K562 (cell line): ENCODE data around the gene CNTNAP3. TPM values are rescaled to one million over a fixed set of nuclear protein-coding genes. Genes with fewer than 3 reads are reported as not detected.
"Not testable (repeated sequence)": the region's sequence is repeated elsewhere in the genome, so short reads cannot be mapped to it uniquely, and the experiment has no call there.

Source experiments
- ATAC-seq: fragments of 200-7000 bp; cut with Tn5 transposase; 3 replicates; pipeline ENCODE4 v1.9.1; 2020; ENCODE audit warnings: moderate library complexity
- BruUV-seq: library from RNA; stranded (reverse); fragments of 400-500 nt; replicated peaks from 2 replicates; lab custom pipeline; 2021; lab: Mats Ljungman, UMichigan
- CTCF ChIA-PET: fragments of 300-600 bp; formaldehyde crosslinking; extraction: SDS; loops from one replicate; lab custom pipeline; 2021; ENCODE audit warnings: low intra/inter-chr PET ratio; lab: Yijun Ruan, JAX
- POLR2A ChIA-PET: fragments of 300-600, 350-650 bp; sonication (Branson Sonifier 250); formaldehyde crosslinking; extraction: SDS; loops from one replicate; lab custom pipeline; 2021; ENCODE audit warnings: antibody characterized with exemption, inconsistent platforms; lab: Yijun Ruan, JAX
- DNase-seq, 4 experiments: peaks; one replicate each; pipeline versions ENCODE4 v3.0.0 to v3.0.0-alpha.2; 2011 to 2018; ENCODE audit warnings: low spot score in 3 of 4, mixed read lengths in 3 of 4; ENCODE audit errors: extremely low read depth in 1 of 4
- FAIRE-seq: peaks from 2 replicates; lab custom pipeline; 2011; peaks lifted over from hg19 to GRCh38; lab: Jason Lieb, UNC
- H2AFZ ChIP-seq: 2 replicates; pipeline ENCODE4 v1.6.0; 2011; ENCODE audit warnings: low read depth, low read length, control low read depth, inconsistent platforms
- H3K27ac ChIP-seq: fragments of 200-600 bp; 3 replicates; pipeline ENCODE4 v1.8.0; 2011; ENCODE audit warnings: low read depth, mild to moderate bottlenecking, control low read depth, inconsistent platforms, low read length, moderate library complexity, mixed read lengths; ENCODE audit errors: extremely low read depth
- H3K27me3 ChIP-seq, 2 experiments: fragments of 300-600 bp in 1 of 2; 2 replicates in 1 of 2; 3 replicates in 1 of 2; pipeline versions ENCODE4 v1.6.0 to v1.8.0; 2011; ENCODE audit warnings: inconsistent platforms in 2 of 2, low read length in 2 of 2, mild to moderate bottlenecking in 1 of 2, mixed read lengths in 1 of 2, moderate library complexity in 1 of 2; ENCODE audit not compliant: control insufficient read depth in 2 of 2, insufficient read depth in 2 of 2
- H3K36me3 ChIP-seq: fragments of 300-600 bp; 3 replicates; pipeline ENCODE4 v1.8.0; 2011; ENCODE audit warnings: mild to moderate bottlenecking, low read length, inconsistent platforms; ENCODE audit not compliant: control insufficient read depth, insufficient read depth
- H3K4me1 ChIP-seq, 2 experiments: fragments of 200-600 bp in 1 of 2; replicated peaks in 1 of 2; 2 replicates in 1 of 2; 3 replicates in 1 of 2; pipeline versions ENCODE4 v1.5.1 to v1.8.0; 2011; ENCODE audit warnings: inconsistent platforms in 2 of 2, low read length in 2 of 2, mild to moderate bottlenecking in 1 of 2, mixed read lengths in 1 of 2, moderate library complexity in 1 of 2; ENCODE audit not compliant: control insufficient read depth in 2 of 2, insufficient read depth in 2 of 2
- H3K4me2 ChIP-seq: 2 replicates; pipeline ENCODE4 v1.6.1; 2011; ENCODE audit warnings: low read length, control low read depth, inconsistent platforms, mixed read lengths; ENCODE audit not compliant: insufficient read depth
- H3K4me3 ChIP-seq: fragments of 200-600 bp; sonication (generic), shearing (Covaris generic); 2 replicates; pipeline ENCODE4 v1.5.1; 2016; ENCODE audit warnings: control low read depth, inconsistent platforms
- H3K79me2 ChIP-seq: fragments of 200-600 bp; 3 replicates; pipeline ENCODE4 v1.8.0; 2011; ENCODE audit warnings: low read length, inconsistent platforms; ENCODE audit not compliant: control insufficient read depth, insufficient read depth
- H3K9ac ChIP-seq, 2 experiments: 2 replicates each; pipeline versions ENCODE4 v1.6.0 to v1.6.1; 2011; ENCODE audit warnings: low read depth in 2 of 2, low read length in 2 of 2, control low read depth in 1 of 2, inconsistent platforms in 1 of 2, mild to moderate bottlenecking in 1 of 2, mixed read lengths in 1 of 2; ENCODE audit not compliant: insufficient read depth in 1 of 2
- H3K9me1 ChIP-seq: one replicate; pipeline ENCODE4 v1.6.0; 2011; ENCODE audit warnings: inconsistent platforms, mild to moderate bottlenecking, low read length, moderate library complexity; ENCODE audit not compliant: control insufficient read depth, insufficient read depth
- H3K9me3 ChIP-seq: replicated peaks from 2 replicates; pipeline ENCODE4 v1.5.1; 2011; ENCODE audit warnings: low read depth, low read length, inconsistent platforms; ENCODE audit not compliant: control insufficient read depth, insufficient read depth
- H4K20me1 ChIP-seq: replicated peaks from 2 replicates; pipeline ENCODE4 v1.6.1; 2011; ENCODE audit warnings: low read length, inconsistent platforms, mixed read lengths; ENCODE audit not compliant: control insufficient read depth, insufficient read depth
- CBFA2T3 ChIP-seq: fragments of 450-650 bp; IDR thresholded peaks from 2 replicates; pipeline ENCODE4 v1.6.1; 2017
- TAL1 ChIP-seq: fragments of 450-650 bp; IDR thresholded peaks from 2 replicates; pipeline ENCODE4 v1.6.1; 2016; ENCODE audit warnings: mild to moderate bottlenecking
- TCF3 ChIP-seq: sonication (generic); formaldehyde crosslinking; IDR thresholded peaks from 2 replicates; pipeline ENCODE4 v1.4.0; 2020; ENCODE audit warnings: mild to moderate bottlenecking, missing genetic modification reagents
- TEAD4 ChIP-seq, 2 experiments: sonication (generic) in 1 of 2; formaldehyde crosslinking in 1 of 2; IDR thresholded peaks; 2 replicates each; pipeline versions ENCODE4 v1.6.1 to v1.8.0; 2012 to 2022; ENCODE audit warnings: borderline replicate concordance in 1 of 2, inconsistent platforms in 1 of 2, low read length in 1 of 2, mild to moderate bottlenecking in 1 of 2, missing genetic modification reagents in 1 of 2
- WGBS: fragments of 100-300 bp; shearing (Covaris generic); methylation state at CpG from one replicate; pipeline ENCODE4 v1.1.6; 2016; ENCODE audit warnings: low coverage, mixed read lengths; ENCODE audit not compliant: insufficient coverage; ENCODE audit errors: missing lambda C conversion rate; 5-methylcytosine and 5-hydroxymethylcytosine counted together
- in situ Hi-C: fragments of 300-500 bp; cut with MboI; formaldehyde crosslinking; loops from 4 replicates; pipeline ENCODE4 v1.15.0; 2018; ENCODE audit warnings: inconsistent platforms, mixed read lengths
- intact Hi-C: fragments of 100-400 bp; cut with micrococcal nuclease; formaldehyde crosslinking; loops from 2 replicates; pipeline ENCODE4 v1.14.2; 2022
- polyA plus RNA-seq, 8 experiments: library from polyadenylated mRNA; depleted of rRNA in 4 of 8; stranded (reverse) in 5 of 8; unstranded in 3 of 8; fragments of >200 nt; fragmentation: Nextera tagmentation in 2 of 8; fragmentation: Illumina TruSeq in 1 of 8; extraction: Ambion mirVana in 2 of 8; extraction: Trizol in 1 of 8; gene quantifications; 2 replicates each; pipeline versions ENCODE4 v1.2.1 to v1.2.3, GENCODE V29; 2011 to 2014; ENCODE audit warnings: inconsistent platforms in 1 of 8, missing spikeins in 1 of 8
- total RNA-seq, 7 experiments: library from RNA; depleted of rRNA in 6 of 7; stranded (reverse); fragments of >200 nt in 6 of 7; fragmentation: Illumina TruSeq in 2 of 7; extraction: Trizol in 2 of 7; gene quantifications; 2 replicates each; pipeline versions ENCODE4 v1.2.1 to v1.2.3, GENCODE V29; 2011 to 2021; ENCODE audit warnings: low replicate concordance in 1 of 7
- TF ChIP-seq, protein P1 (sequence below): sonication (generic); formaldehyde crosslinking; IDR thresholded peaks from 2 replicates; pipeline ENCODE4 v1.5.0; 2020; ENCODE audit warnings: missing genetic modification reagents
- TF ChIP-seq, protein P2 (sequence below): sonication (generic); formaldehyde crosslinking; IDR thresholded peaks from 2 replicates; pipeline ENCODE4 v1.9.0; 2022; ENCODE audit warnings: mild to moderate bottlenecking, missing genetic modification reagents
- TF ChIP-seq, protein P3 (sequence below): IDR thresholded peaks from 2 replicates; pipeline ENCODE4 v1.6.1; 2014; ENCODE audit warnings: antibody characterized with exemption

The CNTNAP3 gene
- total and polyA plus RNA-seq, 9 of the 15 experiments (the other 6 are each of a cell fraction or from before 2014, with no cell fraction given) = 0.04 to 0.36 (median 0.11) TPM; not detected in 1

- H3K4me2 ChIP-seq; H3K9ac ChIP-seq; H3K9me3 ChIP-seq; H3K9me1 ChIP-seq; H2AFZ ChIP-seq; POLR2A ChIA-PET; H3K4me3 ChIP-seq; H3K27me3 ChIP-seq; BruUV-seq; H3K36me3 ChIP-seq; H3K4me1 ChIP-seq; intact Hi-C loops; in situ Hi-C loops; CTCF ChIA-PET; H3K79me2 ChIP-seq; H4K20me1 ChIP-seq; H3K27ac ChIP-seq; FAIRE-seq; TF ChIP-seq TEAD4 (CRISPR knock-in tag; IDR thresholded peaks at IDR 0.05; ENCODE audit: borderline replicate concordance): not testable (repeated sequence)
- TF ChIP-seq, protein P1, sequence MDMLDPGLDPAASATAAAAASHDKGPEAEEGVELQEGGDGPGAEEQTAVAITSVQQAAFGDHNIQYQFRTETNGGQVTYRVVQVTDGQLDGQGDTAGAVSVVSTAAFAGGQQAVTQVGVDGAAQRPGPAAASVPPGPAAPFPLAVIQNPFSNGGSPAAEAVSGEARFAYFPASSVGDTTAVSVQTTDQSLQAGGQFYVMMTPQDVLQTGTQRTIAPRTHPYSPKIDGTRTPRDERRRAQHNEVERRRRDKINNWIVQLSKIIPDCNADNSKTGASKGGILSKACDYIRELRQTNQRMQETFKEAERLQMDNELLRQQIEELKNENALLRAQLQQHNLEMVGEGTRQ (CRISPR knock-in tag) = peak; percentile 69
- TF ChIP-seq, protein P2, sequence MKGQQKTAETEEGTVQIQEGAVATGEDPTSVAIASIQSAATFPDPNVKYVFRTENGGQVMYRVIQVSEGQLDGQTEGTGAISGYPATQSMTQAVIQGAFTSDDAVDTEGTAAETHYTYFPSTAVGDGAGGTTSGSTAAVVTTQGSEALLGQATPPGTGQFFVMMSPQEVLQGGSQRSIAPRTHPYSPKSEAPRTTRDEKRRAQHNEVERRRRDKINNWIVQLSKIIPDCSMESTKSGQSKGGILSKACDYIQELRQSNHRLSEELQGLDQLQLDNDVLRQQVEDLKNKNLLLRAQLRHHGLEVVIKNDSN (CRISPR knock-in tag) = peak; percentile 54
- TF ChIP-seq TCF3 (CRISPR knock-in tag) (peak; percentile 41; the same call in 1 of the 2 replicates), TEAD4 (IDR thresholded peaks at IDR 0.05; ENCODE audit: low read length) (peak; percentile 47; the same call in 1 of the 2 replicates), TAL1 (peak; percentile 25; the same call in 1 of the 2 replicates), CBFA2T3 (0 out of 2 replicates have a peak, but pooled peaks have one; percentile 4)
- TF ChIP-seq, protein P3, sequence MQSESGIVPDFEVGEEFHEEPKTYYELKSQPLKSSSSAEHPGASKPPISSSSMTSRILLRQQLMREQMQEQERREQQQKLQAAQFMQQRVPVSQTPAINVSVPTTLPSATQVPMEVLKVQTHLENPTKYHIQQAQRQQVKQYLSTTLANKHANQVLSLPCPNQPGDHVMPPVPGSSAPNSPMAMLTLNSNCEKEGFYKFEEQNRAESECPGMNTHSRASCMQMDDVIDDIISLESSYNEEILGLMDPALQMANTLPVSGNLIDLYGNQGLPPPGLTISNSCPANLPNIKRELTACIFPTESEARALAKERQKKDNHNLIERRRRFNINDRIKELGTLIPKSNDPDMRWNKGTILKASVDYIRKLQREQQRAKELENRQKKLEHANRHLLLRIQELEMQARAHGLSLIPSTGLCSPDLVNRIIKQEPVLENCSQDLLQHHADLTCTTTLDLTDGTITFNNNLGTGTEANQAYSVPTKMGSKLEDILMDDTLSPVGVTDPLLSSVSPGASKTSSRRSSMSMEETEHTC = 0 out of 2 replicates have a peak, but pooled peaks have one; percentile 10
- 0% methylated on average over 2 of the region's 8 CpGs for WGBS
- ATAC-seq (peak; percentile 96), DNase-seq (peak in 1 of 4 experiments; percentile 34)
These were observed 233.5 kb downstream of the CNTNAP3 start for GRCh38 chr9:39054453-39054852.

GRCh38 chr9:39046833-39047232 lies 241.1 kb downstream of the CNTNAP3 start:
- not testable (repeated sequence) for H3K9me1 ChIP-seq

More at GRCh38 chr9:39046833-39047232, 241.1 kb downstream of the CNTNAP3 start:
- DNase-seq, H3K27me3 ChIP-seq, intact Hi-C loops, FAIRE-seq, BruUV-seq, H3K4me3 ChIP-seq, POLR2A ChIA-PET, H3K4me1 ChIP-seq, H4K20me1 ChIP-seq, ATAC-seq, in situ Hi-C loops, H3K79me2 ChIP-seq, H3K9me3 ChIP-seq, H3K9ac ChIP-seq, H2AFZ ChIP-seq, H3K27ac ChIP-seq, H3K4me2 ChIP-seq, CTCF ChIA-PET, H3K36me3 ChIP-seq: not testable (repeated sequence)
- 0% methylated on average over 2 of the region's 3 CpGs for WGBS
